Small intestine (tissue), 7 donors: ENCODE measurements around the gene FAM20B. TPM values are rescaled to one million over a fixed set of nuclear protein-coding genes. Genes with fewer than 3 reads are reported as not detected.

Experiments
- DNase-seq, 2 donors: peaks; one replicate each; pipeline versions ENCODE4 v3.0.0 to v3.0.0-alpha.2; 2013
- FAIRE-seq: peaks from 2 replicates; lab custom pipeline; 2012; peaks lifted over from hg19 to GRCh38; lab: Jason Lieb, UNC
- H3K27ac ChIP-seq, 3 donors: one replicate each; pipeline ENCODE4 v1.5.1; 2013; ENCODE audit warnings: low read length in 2 of 3, mild to moderate bottlenecking in 2 of 3, control low read depth in 1 of 3, inconsistent platforms in 1 of 3, low read depth in 1 of 3, moderate library complexity in 1 of 3
- H3K27me3 ChIP-seq, 3 donors: one replicate each; pipeline ENCODE4 v1.6.1; 2013; ENCODE audit warnings: low read length in 3 of 3, inconsistent platforms in 1 of 3; ENCODE audit not compliant: control insufficient read depth in 3 of 3, insufficient read depth in 3 of 3
- H3K36me3 ChIP-seq, 3 donors: one replicate each; pipeline ENCODE4 v1.6.1; 2013; ENCODE audit warnings: low read length in 3 of 3, inconsistent platforms in 1 of 3, low read depth in 1 of 3, mild to moderate bottlenecking in 1 of 3, moderate library complexity in 1 of 3; ENCODE audit not compliant: control insufficient read depth in 3 of 3, insufficient read depth in 2 of 3
- H3K4me1 ChIP-seq, 3 donors: one replicate each; pipeline ENCODE4 v1.6.1; 2013; ENCODE audit warnings: low read length in 2 of 3, inconsistent platforms in 1 of 3, low read depth in 1 of 3, mild to moderate bottlenecking in 1 of 3, moderate library complexity in 1 of 3; ENCODE audit not compliant: control insufficient read depth in 3 of 3, insufficient read depth in 2 of 3
- H3K4me3 ChIP-seq, 3 donors: one replicate each; pipeline ENCODE4 v1.5.1; 2013; ENCODE audit warnings: low read length in 3 of 3, control low read depth in 1 of 3, inconsistent platforms in 1 of 3, low read depth in 1 of 3, mild to moderate bottlenecking in 1 of 3, moderate library complexity in 1 of 3
- H3K9me3 ChIP-seq, 2 donors: one replicate each; pipeline ENCODE4 v1.6.1; 2013; ENCODE audit warnings: low read depth in 1 of 2, low read length in 1 of 2; ENCODE audit not compliant: control insufficient read depth in 2 of 2, insufficient read depth in 1 of 2
- WGBS, 3 donors: extraction: QIAGEN DNeasy Blood & Tissue Kit; methylation state at CpG; one replicate each; pipeline ENCODE4 v1.1.7; 2013; 5-methylcytosine and 5-hydroxymethylcytosine counted together
- polyA plus RNA-seq, 4 donors: library from polyadenylated mRNA; stranded (reverse) in 3 of 4; unstranded in 1 of 4; fragments of 200-250 nt in 3 of 4; fragments of 120-200 nt in 1 of 4; gene quantifications; one replicate each; pipeline versions ENCODE4 v1.2.1 to v1.2.3, GENCODE V29; 2013
- donor health status: healthy with polysubstance abuse.
- donor health status: control.
- donor health status: control.
- donor health status: Bipolar disorder and iron deficiency.
- donor health status: healthy.

FAM20B gene
- polyA plus RNA-seq, 4 donors: 5.4 to 24.9 (median 10.7) TPM

- H3K4me1 ChIP-seq: no peaks in the 10 kb centered on the region
- H3K36me3 ChIP-seq: peaks cover 5 to 26% (median 20%) of the 10 kb centered on the region in 3 donors
- no peak overlapping the region for H3K4me3 ChIP-seq
- no peak for DNase-seq
- no peaks in the 10 kb centered on the region for H3K9me3 ChIP-seq
- 95 to 99% (median 98%) methylated on average over 4 of the region's 4 CpGs for WGBS, 3 donors
- H3K27me3 ChIP-seq: no peaks in the 10 kb centered on the region
- no peak overlapping the region for H3K27ac ChIP-seq
- FAIRE-seq: no peak
Observed at GRCh38 chr1:179066471-179066870, 40.8 kb downstream of the FAM20B start.

- H3K4me1 ChIP-seq: no peaks in the 10 kb centered on the region
- H3K27ac ChIP-seq: no peak overlapping the region
- WGBS, 3 donors: 79 to 90% (median 85%) methylated on average over 7 of the region's 7 CpGs
- H3K9me3 ChIP-seq: no peaks in the 10 kb centered on the region
- H3K36me3 ChIP-seq: peaks cover 2 to 8% (median 2%) of the 10 kb centered on the region in 3 donors
- DNase-seq (no peak), FAIRE-seq (no peak)
- no peaks in the 10 kb centered on the region for H3K27me3 ChIP-seq
- H3K4me3 ChIP-seq: no peak overlapping the region
Observed at GRCh38 chr1:179077396-179077795, 51.7 kb downstream of the FAM20B start.

DNA sequence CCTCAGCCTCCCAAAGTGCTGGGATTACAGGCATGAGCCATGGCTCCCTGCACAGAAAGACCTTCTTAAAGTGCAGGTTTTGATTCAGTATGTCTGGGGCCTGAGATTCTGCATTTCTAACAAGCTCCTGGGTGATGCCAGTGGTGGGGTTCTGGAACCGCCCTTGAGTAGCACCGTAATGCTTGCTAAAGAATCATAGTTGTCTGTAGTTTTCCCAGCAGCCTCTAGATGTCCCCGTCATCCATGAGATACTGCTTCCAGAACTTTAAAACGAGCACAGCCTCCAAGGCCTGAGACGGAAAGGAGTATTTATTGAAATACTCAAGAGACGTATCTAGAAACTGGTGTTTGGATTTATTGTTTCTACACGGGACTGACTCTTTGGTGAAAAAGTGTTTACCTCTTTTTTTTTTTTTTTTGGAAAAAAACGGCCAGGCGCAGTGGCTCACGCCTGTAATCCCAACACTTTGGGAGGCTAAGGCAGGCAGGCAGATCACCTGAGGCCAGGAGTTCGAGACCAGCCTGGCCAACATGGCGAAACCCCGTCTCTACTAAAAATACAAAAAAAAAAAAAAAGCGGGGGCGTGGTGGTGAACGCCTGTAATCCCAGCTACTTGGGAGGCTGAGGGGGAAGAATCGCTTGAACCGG lies 53.5 kb downstream of the FAM20B start:
- FAIRE-seq (no peak), DNase-seq (peak; percentile 75 to 77)
- Histone ChIP-seq H3K36me3 (peaks cover 0 to 9% (median 0%) of the 10 kb centered on the region in 3 donors), H3K4me3 (no peak overlapping the region), H3K27ac (no peak overlapping the region), H3K27me3 (no peaks in the 10 kb centered on the region), H3K9me3 (no peaks in the 10 kb centered on the region), H3K4me1 (peaks cover 0 to 12% (median 2%) of the 10 kb centered on the region in 3 donors)
- WGBS, 3 donors: 47 to 57% (median 55%) methylated on average over 15 to 18 of the region's 18 CpGs

DNA sequence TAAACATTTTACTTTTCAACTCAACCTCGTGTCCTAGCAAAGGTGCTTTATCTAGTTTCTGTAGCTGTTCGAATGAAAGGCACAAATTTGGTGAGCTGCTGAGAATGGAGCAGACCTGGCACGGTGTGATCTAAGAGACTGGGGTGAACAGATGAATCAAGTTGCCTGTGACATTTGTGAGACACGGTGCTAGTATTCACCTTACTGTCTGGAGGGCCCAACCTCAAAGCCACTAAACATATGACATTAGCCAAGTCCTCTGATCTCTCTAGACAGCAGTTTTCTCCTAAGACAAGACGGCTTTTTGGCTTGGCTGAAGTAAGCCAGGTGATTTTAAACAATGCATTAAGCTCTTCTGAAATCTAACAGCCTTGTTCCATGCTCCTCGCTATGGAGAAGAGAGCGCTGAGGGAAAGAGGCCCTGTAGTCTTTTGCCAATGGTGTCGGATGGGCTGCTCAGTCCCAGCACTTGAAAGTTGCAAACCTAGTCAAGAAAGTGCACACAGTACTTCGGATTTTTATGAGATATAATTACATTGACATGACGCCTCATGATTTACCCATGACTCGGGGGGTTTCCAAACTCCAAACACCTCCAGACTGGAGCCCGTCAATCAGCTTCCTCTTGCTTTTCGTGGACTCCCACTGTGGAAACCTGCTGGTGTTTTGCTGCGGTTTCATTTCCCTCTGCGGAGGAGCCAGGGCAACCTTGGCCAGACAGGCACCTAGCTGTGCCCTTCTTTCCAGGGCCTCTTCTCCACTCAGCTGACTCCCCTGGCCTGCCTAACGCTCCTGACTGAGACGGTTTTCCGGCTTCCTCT lies 55.4 kb downstream of the FAM20B start:
- peak overlapping the region; percentile 69 to 94 (median 92) for H3K4me3 ChIP-seq
- no peak for FAIRE-seq

GRCh38 chr1:179081687-179082332 lies 56.1 kb downstream of the FAM20B start, which contains the start of gene TOR3A:
Gene TOR3A, plus strand, starts transcription at chr1:179082070. Its CDS starts 59 bp downstream, at chr1:179082129.
- H3K9me3 ChIP-seq: no peaks in the 10 kb centered on the region
- peak within 1 kb of the TSS; percentile 69 to 94 (median 92) for H3K4me3 ChIP-seq
- peaks cover 0 to 12% (median 2%) of the 10 kb centered on the region in 3 donors for H3K4me1 ChIP-seq
- FAIRE-seq (no peak), DNase-seq (peak; percentile 91 to 93)
- peak within 1 kb of the TSS; percentile 75 to 94 (median 92) for H3K27ac ChIP-seq
- H3K36me3 ChIP-seq: peaks cover 0 to 24% (median 0%) of the 10 kb centered on the region in 3 donors
- WGBS, 3 donors: 0 to 1% (median 0%) methylated on average over 36 to 51 of the region's 51 CpGs
- no peaks in the 10 kb centered on the region for H3K27me3 ChIP-seq

More for the DNA sequence above, 55.4 kb downstream of the FAM20B start:
- Histone ChIP-seq H3K9me3 (no peaks in the 10 kb centered on the region), H3K27ac (peak overlapping the region; percentile 75 to 94 (median 92)), H3K27me3 (no peaks in the 10 kb centered on the region), H3K36me3 (peaks cover 0 to 22% (median 0%) of the 10 kb centered on the region in 3 donors), H3K4me1 (peaks cover 0 to 12% (median 2%) of the 10 kb centered on the region in 3 donors)
- 18 to 29% (median 19%) methylated on average over 18 of the region's 18 CpGs for WGBS, 3 donors
- DNase-seq: peak in 1 of 2 donors; percentile 9

GRCh38 chr1:179082333-179082998 lies 56.8 kb downstream of the FAM20B start:
- peak; percentile 32 to 63 for DNase-seq
- H3K4me1 ChIP-seq: peaks cover 0 to 12% (median 2%) of the 10 kb centered on the region in 3 donors
- no peaks in the 10 kb centered on the region for H3K9me3 ChIP-seq
- H3K4me3 ChIP-seq: peak overlapping the region; percentile 69 to 94 (median 92)
- 0 to 1% (median 1%) methylated on average over 33 to 52 of the region's 52 CpGs for WGBS, 3 donors
- no peaks in the 10 kb centered on the region for H3K27me3 ChIP-seq
- H3K27ac ChIP-seq: peak overlapping the region; percentile 75 to 94 (median 92)
- FAIRE-seq: no peak
- H3K36me3 ChIP-seq: peaks cover 0 to 26% (median 0%) of the 10 kb centered on the region in 3 donors

GRCh38 chr1:179082999-179083335 lies 57.3 kb downstream of the FAM20B start:
- FAIRE-seq (no peak), DNase-seq (no peak)
- Histone ChIP-seq H3K27ac (peak overlapping the region in 2 of 3 donors; percentile 92 to 94), H3K36me3 (peaks cover 0 to 31% (median 0%) of the 10 kb centered on the region in 3 donors), H3K4me1 (peaks cover 0 to 12% (median 2%) of the 10 kb centered on the region in 3 donors), H3K9me3 (no peaks in the 10 kb centered on the region), H3K27me3 (no peaks in the 10 kb centered on the region), H3K4me3 (peak overlapping the region; percentile 69 to 94 (median 92))
- WGBS, 3 donors: 2 to 6% (median 5%) methylated on average over 3 of the region's 3 CpGs
